SU-DHL-6 (cell line): ENCODE data around the gene PRR23B.

Experiments
- H2AFZ ChIP-seq: fragments of 200-600 bp; sonication (generic); 2 replicates; pipeline ENCODE4 v1.6.1; 2014; ENCODE audit warnings: low read depth, mild to moderate bottlenecking, moderate library complexity, mixed read lengths, antibody characterized with exemption, low read length; ENCODE audit not compliant: severe bottlenecking
- H3F3A ChIP-seq: fragments of 200-600 bp; shearing (Covaris generic); 2 replicates; pipeline ENCODE4 v1.6.0; 2016; ENCODE audit warnings: antibody characterized with exemption, mild to moderate bottlenecking; ENCODE audit not compliant: insufficient read depth
- H3K27ac ChIP-seq: fragments of 200-600 bp; sonication (generic); 2 replicates; pipeline ENCODE4 v1.5.1; 2016; ENCODE audit warnings: low read depth, mild to moderate bottlenecking, low read length, moderate library complexity, mixed read lengths
- H3K27me3 ChIP-seq: fragments of 200-600 bp; sonication (generic), shearing (Covaris generic); 2 replicates; pipeline ENCODE4 v1.6.0; 2014; ENCODE audit warnings: mild to moderate bottlenecking, low read length
- H3K36me3 ChIP-seq: fragments of 200-600 bp; sonication (generic); 2 replicates; pipeline ENCODE4 v1.6.1; 2014; ENCODE audit warnings: mild to moderate bottlenecking, low read length, mixed read lengths
- H3K4me2 ChIP-seq: fragments of 300-600, 200-600 bp; shearing (Covaris generic), sonication (generic); 2 replicates; pipeline ENCODE4 v1.6.0; 2014; ENCODE audit warnings: low read length, low read depth, mild to moderate bottlenecking; ENCODE audit not compliant: poor library complexity, severe bottlenecking
- H3K4me3 ChIP-seq: fragments of 200-600 bp; sonication (generic); 2 replicates; pipeline ENCODE4 v1.5.1; 2014; ENCODE audit warnings: antibody characterized with exemption, low read length, mild to moderate bottlenecking, mixed read lengths; ENCODE audit not compliant: insufficient read depth, poor library complexity, severe bottlenecking
- H3K79me2 ChIP-seq: fragments of 200-600 bp; sonication (generic); 2 replicates; pipeline ENCODE4 v1.6.1; 2014; ENCODE audit warnings: mild to moderate bottlenecking, low read length, moderate library complexity; ENCODE audit not compliant: insufficient read depth
- H3K9ac ChIP-seq: fragments of 200-600 bp; sonication (generic); 2 replicates; pipeline ENCODE4 v1.7.0; 2014; ENCODE audit warnings: mild to moderate bottlenecking, low read length
- H3K9me2 ChIP-seq: fragments of 200-600 bp; sonication (generic); replicated peaks from 2 replicates; pipeline ENCODE4 v1.6.1; 2014; ENCODE audit warnings: low read length; ENCODE audit not compliant: insufficient read depth
- H3K9me3 ChIP-seq: fragments of 200-600 bp; sonication (generic); 2 replicates; pipeline ENCODE4 v1.6.1; 2014; ENCODE audit warnings: low read length, mixed read lengths; ENCODE audit not compliant: insufficient read depth
- H4K20me1 ChIP-seq: fragments of 200-600 bp; sonication (generic); 2 replicates; pipeline ENCODE4 v1.6.1; 2014; ENCODE audit warnings: low read depth, mild to moderate bottlenecking, antibody characterized with exemption, low read length, moderate library complexity, mixed read lengths
- CTCF ChIP-seq: fragments of 200-600 bp; sonication (generic); IDR thresholded peaks from one replicate; pipeline ENCODE4 v1.5.1; 2017; ENCODE audit warnings: antibody characterized with exemption, mild to moderate bottlenecking, low read length, moderate library complexity; ENCODE audit not compliant: insufficient read depth, poor library complexity, severe bottlenecking
- EZH2phosphoT487 ChIP-seq: fragments of 200-600 bp; sonication (generic), shearing (Covaris generic); conservative IDR thresholded peaks from 2 replicates; pipeline ENCODE4 v1.6.1; 2018; ENCODE audit warnings: mild to moderate bottlenecking, antibody characterized with exemption, low read length, moderate library complexity, mixed read lengths

Gene PRR23B

GRCh38 chr3:138972941-138973340, 47.8 kb downstream of the PRR23B start:
- Histone ChIP-seq H3F3A (no peaks in the 10 kb centered on the region), H3K9me2 (no peaks in the 10 kb centered on the region), H3K4me2 (no peak overlapping the region), H2AFZ (no peak overlapping the region), H3K9ac (no peak overlapping the region), H3K27ac (no peak overlapping the region), H3K79me2 (no peaks in the 10 kb centered on the region), H3K36me3 (no peaks in the 10 kb centered on the region), H3K27me3 (no peaks in the 10 kb centered on the region), H4K20me1 (no peaks in the 10 kb centered on the region), H3K4me3 (no peak overlapping the region), H3K9me3 (no peaks in the 10 kb centered on the region)
- no peak for TF ChIP-seq EZH2phosphoT487
- no peak for TF ChIP-seq CTCF

- Histone ChIP-seq H3K9ac (no peak overlapping the region), H3K4me3 (no peak overlapping the region), H3K4me2 (no peak overlapping the region), H3K36me3 (no peaks in the 10 kb centered on the region), H2AFZ (no peak overlapping the region), H3K79me2 (no peaks in the 10 kb centered on the region), H3K27me3 (no peaks in the 10 kb centered on the region), H3K9me2 (no peaks in the 10 kb centered on the region), H3K9me3 (no peaks in the 10 kb centered on the region), H4K20me1 (no peaks in the 10 kb centered on the region), H3K27ac (no peak overlapping the region), H3F3A (no peaks in the 10 kb centered on the region)
- TF ChIP-seq EZH2phosphoT487 (no peak), CTCF (no peak)
These were observed 48.9 kb downstream of the PRR23B start for GRCh38 chr3:138971766-138972320.
